Measurements from ENCODE around the gene PSD. TPM values are rescaled to one million over a fixed set of nuclear protein-coding genes. Genes with fewer than 3 reads are reported as not detected.

Gene PSD
- total RNA-seq, 1 experiment from 2014 or later: 3.4 TPM

GRCh38 chr10:102398172-102399020 lies 20.2 kb downstream of the PSD start:
- no peak overlapping the region for H2BK15ac ChIP-seq (ENCODE audit: low read depth, low read length)
- H3K4me3 Mint-ChIP-seq: peak overlapping the region; percentile 47 to 75
- no peaks in the 10 kb centered on the region for H3K9me3 ChIP-seq (ENCODE audit: control insufficient read depth, low read depth, low read length)
- no peak overlapping the region for H3K56ac ChIP-seq (ENCODE audit: insufficient read length, low read depth, low read length)
- H3K79me1 ChIP-seq (ENCODE audit: insufficient read depth, low read depth, low read length, poor library complexity, severe bottlenecking): no peaks in the 10 kb centered on the region
- H2BK20ac ChIP-seq (ENCODE audit: low read depth, low read length, poor library complexity, severe bottlenecking): no peak overlapping the region
- H3K4me1 ChIP-seq (ENCODE audit: insufficient read depth, low read length): no peaks in the 10 kb centered on the region
- H4K91ac ChIP-seq (ENCODE audit: insufficient read length, low read depth, low read length): no peak overlapping the region
- H3K23ac ChIP-seq (ENCODE audit: insufficient read length, low read depth, low read length): no peak overlapping the region
- H3K36me3 Mint-ChIP-seq (ENCODE audit: insufficient read depth in 1 of 3, low read depth in 3 of 3): peaks cover 1 to 31% (median 21%) of the 10 kb centered on the region in 3 experiments; a peak in 5 of 7 replicates
- H3K4me2 ChIP-seq (ENCODE audit: insufficient read depth, insufficient read length, low read length): no peak overlapping the region
- H3K27ac ChIP-seq (ENCODE audit: insufficient read length, low read depth, low read length): no peak overlapping the region
- no peak for TF ChIP-seq CTCF (conservative IDR thresholded peaks at IDR 0.05)
- H3K14ac ChIP-seq (ENCODE audit: insufficient read depth, low read length): no peak overlapping the region
- peaks cover 17 to 31% of the 10 kb centered on the region in 2 experiments for H3K4me1 Mint-ChIP-seq
- H4K5ac ChIP-seq (ENCODE audit: insufficient read length, low read depth, low read length): no peak overlapping the region
- no peak overlapping the region for H3K9ac ChIP-seq (ENCODE audit: extremely low read depth, insufficient read length, low read length)
- no peak overlapping the region for H2AFZ ChIP-seq (ENCODE audit: low read length)
- no peak overlapping the region for H2BK120ac ChIP-seq (ENCODE audit: low read depth, low read length, poor library complexity, severe bottlenecking)
- H3K27ac Mint-ChIP-seq: no peak overlapping the region
- H2AK5ac ChIP-seq (ENCODE audit: insufficient read length, low read length): no peak overlapping the region
- peaks cover 49% of the 10 kb centered on the region for H3K27me3 Mint-ChIP-seq (ENCODE audit: low read depth)
- H3K79me2 ChIP-seq (ENCODE audit: insufficient read depth, low read length): no peaks in the 10 kb centered on the region
- no peak overlapping the region for H3K4ac ChIP-seq (ENCODE audit: low read depth, low read length)
- no peak overlapping the region for H4K8ac ChIP-seq (replicated peaks; ENCODE audit: insufficient read length, low read depth, low read length)
- no peak overlapping the region for H3T11ph ChIP-seq (ENCODE audit: low read length)
- H2BK12ac ChIP-seq (ENCODE audit: insufficient read length, low read depth, low read length): no peak overlapping the region
- no CpG with 5 or more reads among the region's 21 CpGs for WGBS (ENCODE audit: extremely low coverage, insufficient read length, low lambda C conversion rate)
- DNase-seq: no peak
- H4K20me1 ChIP-seq (ENCODE audit: control insufficient read depth, insufficient read depth, insufficient read length): peaks cover 4% of the 10 kb centered on the region
- no peak overlapping the region for H3K18ac ChIP-seq (ENCODE audit: insufficient read length, low read depth, low read length)
- no peak overlapping the region for H2BK5ac ChIP-seq (ENCODE audit: insufficient read length, low read length)
- H3K23me2 ChIP-seq (ENCODE audit: insufficient read length, low read depth, low read length, poor library complexity, severe bottlenecking): peaks cover 17% of the 10 kb centered on the region
- no peaks in the 10 kb centered on the region for H3K9me3 Mint-ChIP-seq
- H3K27me3 ChIP-seq (ENCODE audit: insufficient read depth, low read length): peaks cover 3% of the 10 kb centered on the region; the same call in 1 of the 2 replicates

All from H9 (cell line).